Esophagus muscularis mucosa (tissue), 4 donors: ENCODE data around the gene NODAL.
A peak's percentile ranks its signal among the peaks of the same experiment; 100 is the strongest.

ENCODE experiments used
- CTCF ChIP-seq, 3 experiments: fragments of 200-600 bp in 2 of 3; fragments of 450-650 bp in 1 of 3; sonication (generic) in 2 of 3; IDR thresholded peaks; one replicate each; pipeline ENCODE4 v1.5.1; 2017 to 2019; ENCODE audit warnings: antibody characterized with exemption in 3 of 3, mild to moderate bottlenecking in 2 of 3, moderate library complexity in 1 of 3
- EP300 ChIP-seq: sonication (generic); formaldehyde crosslinking; IDR thresholded peaks from one replicate; pipeline ENCODE4 v1.6.1; 2017; ENCODE audit warnings: antibody characterized with exemption
- POLR2AphosphoS5 ChIP-seq, 2 donors: sonication (generic); formaldehyde crosslinking; IDR thresholded peaks; one replicate each; pipeline ENCODE4 v1.6.1; 2017; ENCODE audit warnings: antibody characterized with exemption in 2 of 2

GRCh38 chr10:70404036-70404786 is 37.3 kb downstream of the NODAL start, which contains the start of gene EIF4EBP2:
- TF ChIP-seq CTCF (IDR thresholded peaks at IDR 0.05): no peak
- no peak for TF ChIP-seq EP300
- TF ChIP-seq POLR2AphosphoS5 (IDR thresholded peaks at IDR 0.05): peak; percentile 99 to 100
